GM13976 (cell line): ENCODE measurements around the gene BBS10.

Experiments used
- DNase-seq: peaks from one replicate; pipeline ENCODE4 v3.0.0; 2012; ENCODE audit warnings: low spot score
- in situ Hi-C: fragments of 300-500 bp; cut with MboI; formaldehyde crosslinking; loops from one replicate; pipeline ENCODE4 v1.12.0; 2022; ENCODE audit warnings: low sequenced_read_pairs, mixed read lengths, inconsistent platforms; ENCODE audit not compliant: unreplicated experiment
- TF ChIP-seq, protein P1 (sequence below): IDR thresholded peaks from 2 replicates; pipeline ENCODE4 v1.5.1; 2012; ENCODE audit warnings: borderline replicate concordance, mild to moderate bottlenecking; ENCODE audit not compliant: insufficient read depth; ENCODE audit errors: extremely low read depth, missing control alignments, control extremely low read depth

The BBS10 gene

DNA sequence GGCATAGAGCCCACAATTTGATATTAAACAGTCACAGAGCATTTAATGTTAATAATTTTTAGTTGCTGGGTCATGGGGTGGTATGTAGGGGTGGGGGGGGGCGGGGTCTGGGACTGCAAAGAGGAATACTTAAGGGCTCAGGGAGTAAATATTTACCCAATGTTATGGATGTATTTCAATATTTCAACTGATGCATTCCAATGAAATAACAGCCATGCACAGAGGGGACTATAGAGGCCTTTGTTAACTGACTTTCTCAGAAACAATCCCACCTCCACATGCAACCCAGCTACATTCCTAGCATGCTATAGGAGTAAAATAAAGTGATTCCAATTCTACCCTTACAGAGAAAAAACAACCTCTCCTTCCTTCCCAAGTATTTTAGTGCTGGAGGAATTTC, 7.9 kb upstream of the BBS10 start:
- TF ChIP-seq, protein P1, sequence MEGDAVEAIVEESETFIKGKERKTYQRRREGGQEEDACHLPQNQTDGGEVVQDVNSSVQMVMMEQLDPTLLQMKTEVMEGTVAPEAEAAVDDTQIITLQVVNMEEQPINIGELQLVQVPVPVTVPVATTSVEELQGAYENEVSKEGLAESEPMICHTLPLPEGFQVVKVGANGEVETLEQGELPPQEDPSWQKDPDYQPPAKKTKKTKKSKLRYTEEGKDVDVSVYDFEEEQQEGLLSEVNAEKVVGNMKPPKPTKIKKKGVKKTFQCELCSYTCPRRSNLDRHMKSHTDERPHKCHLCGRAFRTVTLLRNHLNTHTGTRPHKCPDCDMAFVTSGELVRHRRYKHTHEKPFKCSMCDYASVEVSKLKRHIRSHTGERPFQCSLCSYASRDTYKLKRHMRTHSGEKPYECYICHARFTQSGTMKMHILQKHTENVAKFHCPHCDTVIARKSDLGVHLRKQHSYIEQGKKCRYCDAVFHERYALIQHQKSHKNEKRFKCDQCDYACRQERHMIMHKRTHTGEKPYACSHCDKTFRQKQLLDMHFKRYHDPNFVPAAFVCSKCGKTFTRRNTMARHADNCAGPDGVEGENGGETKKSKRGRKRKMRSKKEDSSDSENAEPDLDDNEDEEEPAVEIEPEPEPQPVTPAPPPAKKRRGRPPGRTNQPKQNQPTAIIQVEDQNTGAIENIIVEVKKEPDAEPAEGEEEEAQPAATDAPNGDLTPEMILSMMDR = no peak
- in situ Hi-C loops = no loop called here
- DNase-seq = no peak

GRCh38 chr12:76346798-76347420, 1.3 kb downstream of the BBS10 start:
- in situ Hi-C loops = loop anchor here (25.0 kb wide), 2 partner anchors 260 to 810 kb away; partner anchors contain the start of gene NAP1L1
- TF ChIP-seq, protein P1 = peak; percentile 46
- peak; percentile 41 for DNase-seq

- in situ Hi-C loops = loop anchor here (25.0 kb wide), 2 partner anchors 259 to 809 kb away; partner anchors contain the start of gene NAP1L1
- TF ChIP-seq, protein P1 = no peak
Observed at GRCh38 chr12:76346236-76346635, 2.0 kb downstream of the BBS10 start.

DNA sequence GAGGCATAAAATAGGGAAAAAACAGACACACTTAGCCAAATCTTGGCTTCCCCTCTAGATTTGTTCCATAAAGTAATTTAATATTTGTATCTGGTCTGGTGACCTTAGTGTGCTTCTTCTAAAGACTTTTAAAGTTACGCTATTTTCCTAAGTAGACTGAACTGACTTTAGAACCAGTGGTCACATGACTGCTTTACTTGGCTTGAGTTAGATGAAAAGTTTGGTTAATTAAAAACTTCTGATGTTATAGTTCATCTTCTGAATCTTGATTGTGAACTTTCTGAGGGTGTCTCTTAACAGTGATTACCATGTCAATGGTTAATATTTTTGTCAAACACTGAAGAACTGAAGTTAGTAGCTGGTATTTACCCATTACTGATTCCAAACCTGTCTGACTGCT, 2.6 kb downstream of the BBS10 start:
- TF ChIP-seq, protein P1 = no peak
- DNase-seq = no peak
- in situ Hi-C loops = loop anchor here (25.0 kb wide), 2 partner anchors 258 to 808 kb away; partner anchors contain the start of gene NAP1L1

More at GRCh38 chr12:76346236-76346635, 2.0 kb downstream of the BBS10 start:
- DNase-seq = no peak

- in situ Hi-C loops = loop anchor here (25.0 kb wide), 2 partner anchors 254 to 804 kb away; partner anchors contain the start of gene NAP1L1
- TF ChIP-seq, protein P1 = no peak
- DNase-seq = no peak
Observed at GRCh38 chr12:76341436-76342030, 6.7 kb downstream of the BBS10 start.

- DNase-seq = no peak
- in situ Hi-C loops = loop anchor here (25.0 kb wide), 2 partner anchors 254 to 804 kb away; partner anchors contain the start of gene NAP1L1
- TF ChIP-seq, protein P1 = no peak
Observed at GRCh38 chr12:76340680-76341435, 7.4 kb downstream of the BBS10 start.
